Transverse colon (tissue), 4 donors: ENCODE data around the gene NIT2. TPM values are rescaled to one million over a fixed set of nuclear protein-coding genes. Genes with fewer than 3 reads are reported as not detected.

Experiments used
- DNase-seq: peaks from one replicate; pipeline ENCODE4 v3.0.0-alpha.2; 2019
- H3K27ac ChIP-seq, 4 donors: fragments of 200-600 bp; sonication (generic); 2 replicates each; pipeline ENCODE4 v1.5.1; 2016 to 2018; ENCODE audit warnings: inconsistent platforms in 4 of 4
- H3K27me3 ChIP-seq: fragments of 200-600 bp; sonication (generic); 2 replicates; pipeline ENCODE4 v1.5.1; 2017; ENCODE audit warnings: inconsistent platforms
- H3K36me3 ChIP-seq, 4 donors: fragments of 200-600 bp; sonication (generic); 2 replicates each; pipeline ENCODE4 v1.5.1; 2017 to 2019; ENCODE audit warnings: inconsistent platforms in 4 of 4
- H3K4me1 ChIP-seq, 4 donors: fragments of 200-600 bp; sonication (generic); 2 replicates each; pipeline ENCODE4 v1.5.1; 2017 to 2020; ENCODE audit warnings: inconsistent platforms in 4 of 4
- H3K4me3 ChIP-seq, 4 donors: fragments of 200-600 bp; sonication (generic); 1 replicate in 1 of 4; 2 replicates in 3 of 4; pipeline versions ENCODE4 v1.5.1 to v1.6.1; 2017 to 2019; ENCODE audit warnings: inconsistent platforms in 4 of 4
- H3K9me3 ChIP-seq, 2 donors: fragments of 200-600 bp; sonication (generic); 2 replicates each; pipeline ENCODE4 v1.5.1; 2017 to 2019; ENCODE audit warnings: inconsistent platforms in 2 of 2
- CTCF ChIP-seq, 5 experiments: fragments of 200-600 bp in 3 of 5; fragments of 450-650 bp in 2 of 5; sonication (generic) in 3 of 5; IDR thresholded peaks; 1 replicate in 2 of 5; 2 replicates in 3 of 5; pipeline ENCODE4 v1.5.1; 2016 to 2017; ENCODE audit warnings: antibody characterized with exemption in 5 of 5, inconsistent platforms in 3 of 5, mild to moderate bottlenecking in 2 of 5, moderate library complexity in 1 of 5
- EP300 ChIP-seq: sonication (generic); formaldehyde crosslinking; IDR thresholded peaks from one replicate; pipeline ENCODE4 v1.6.1; 2017; ENCODE audit warnings: antibody characterized with exemption, low read depth
- POLR2A ChIP-seq: fragments of 450-650 bp; IDR thresholded peaks from one replicate; pipeline ENCODE4 v1.6.1; 2016; ENCODE audit warnings: antibody characterized with exemption, mild to moderate bottlenecking, moderate library complexity
- POLR2AphosphoS5 ChIP-seq, 3 donors: sonication (generic); formaldehyde crosslinking; IDR thresholded peaks; one replicate each; pipeline ENCODE4 v1.6.1; 2016; ENCODE audit warnings: antibody characterized with exemption in 3 of 3
- WGBS, 2 donors: methylation state at CpG; one replicate each; pipeline ENCODE4 v1.1.5; 2018; ENCODE audit warnings: low coverage in 1 of 2; 5-methylcytosine and 5-hydroxymethylcytosine counted together
- in situ Hi-C, 4 donors: fragments of 200-750 bp; cut with MboI; loops; one replicate each; pipeline versions ENCODE4 v1.15.0 to v1.15.1; 2017; ENCODE audit warnings: low sequenced_read_pairs in 3 of 4, low pct_ligation_motif_present in 1 of 4, low pct_unique_long_range_greater_than_20kb in 1 of 4
- intact Hi-C: fragments of 100-400 bp; cut with DNase I; formaldehyde crosslinking; loops from one replicate; pipeline ENCODE4 v1.15.1; 2023; ENCODE audit warnings: low total_unique reads
- total RNA-seq, 4 donors: library from RNA; depleted of rRNA; stranded (reverse); fragments of >200 nt; gene quantifications; one replicate each; pipeline ENCODE4 v1.1.0, GENCODE V29; 2016

NIT2 gene
- total RNA-seq, 4 donors from 2014 or later, result 13.8 to 25.1 (median 18.8) TPM

- Histone ChIP-seq H3K27ac (no peak overlapping the region), H3K9me3 (no peaks in the 10 kb centered on the region), H3K27me3 (no peaks in the 10 kb centered on the region), H3K4me1 (no peaks in the 10 kb centered on the region), H3K36me3 (peaks cover 0 to 64% (median 26%) of the 10 kb centered on the region in 4 donors), H3K4me3 (no peak overlapping the region)
- TF ChIP-seq EP300 (no peak), POLR2AphosphoS5 (IDR thresholded peaks at IDR 0.05) (no peak), CTCF (IDR thresholded peaks at IDR 0.05) (no peak), POLR2A (no peak)
- WGBS, 2 donors, result 91 to 93% methylated on average over 2 of the region's 2 CpGs
- in situ Hi-C loops, result no loop called here
- no peak for DNase-seq
- intact Hi-C loops, result no loop called here
These were observed 36.8 kb upstream of the NIT2 start for GRCh38 chr3:100297784-100298183.

DNA sequence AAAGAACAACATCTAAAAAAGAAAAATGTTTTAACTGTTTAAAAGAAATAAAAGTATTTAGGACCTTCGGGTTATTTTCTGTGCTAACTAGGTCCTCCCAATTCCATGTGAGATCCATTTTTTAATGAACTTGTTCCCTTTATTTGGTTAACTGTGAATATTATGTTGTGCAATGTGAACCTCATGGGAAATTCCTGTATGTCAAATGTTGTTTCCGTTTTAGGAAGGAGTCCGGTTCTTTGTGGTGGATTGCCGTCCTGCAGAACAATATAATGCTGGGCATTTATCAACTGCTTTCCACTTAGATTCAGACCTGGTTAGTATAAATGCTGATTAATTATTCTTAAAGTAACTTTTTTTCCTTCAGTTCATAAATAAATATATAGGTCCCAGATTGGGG is 35.5 kb upstream of the NIT2 start:
- no peak for TF ChIP-seq POLR2AphosphoS5 (IDR thresholded peaks at IDR 0.05)
- TF ChIP-seq EP300, result no peak
- no peak for TF ChIP-seq CTCF (IDR thresholded peaks at IDR 0.05)
- no peak for TF ChIP-seq POLR2A
- no peak overlapping the region for H3K4me3 ChIP-seq
- no peaks in the 10 kb centered on the region for H3K9me3 ChIP-seq
- in situ Hi-C loops (no loop called here), intact Hi-C loops (no loop called here)
- no peaks in the 10 kb centered on the region for H3K27me3 ChIP-seq
- H3K4me1 ChIP-seq, result no peaks in the 10 kb centered on the region
- DNase-seq, result no peak
- no peak overlapping the region for H3K27ac ChIP-seq
- 70 to 93% methylated on average over 4 of the region's 4 CpGs for WGBS, 2 donors
- peaks cover 0 to 74% (median 26%) of the 10 kb centered on the region in 4 donors for H3K36me3 ChIP-seq

GRCh38 chr3:100306695-100307094 is 27.9 kb upstream of the NIT2 start:
- Histone ChIP-seq H3K27ac (no peak overlapping the region), H3K4me1 (no peaks in the 10 kb centered on the region), H3K36me3 (peaks cover 0 to 43% (median 16%) of the 10 kb centered on the region in 4 donors), H3K9me3 (no peaks in the 10 kb centered on the region), H3K27me3 (no peaks in the 10 kb centered on the region), H3K4me3 (no peak overlapping the region)
- TF ChIP-seq EP300, result no peak
- TF ChIP-seq POLR2A, result no peak
- no peak for TF ChIP-seq CTCF (IDR thresholded peaks at IDR 0.05)
- no peak for TF ChIP-seq POLR2AphosphoS5 (IDR thresholded peaks at IDR 0.05)
- intact Hi-C loops, result no loop called here
- in situ Hi-C loops, result loop anchor here in 1 of 4 donors (25.0 kb wide), 1 partner anchor 281 kb away; no protein-coding TSS in a partner anchor
- 82 to 83% methylated on average over 1 of the region's 1 CpG for WGBS, 2 donors
- no peak for DNase-seq

DNA sequence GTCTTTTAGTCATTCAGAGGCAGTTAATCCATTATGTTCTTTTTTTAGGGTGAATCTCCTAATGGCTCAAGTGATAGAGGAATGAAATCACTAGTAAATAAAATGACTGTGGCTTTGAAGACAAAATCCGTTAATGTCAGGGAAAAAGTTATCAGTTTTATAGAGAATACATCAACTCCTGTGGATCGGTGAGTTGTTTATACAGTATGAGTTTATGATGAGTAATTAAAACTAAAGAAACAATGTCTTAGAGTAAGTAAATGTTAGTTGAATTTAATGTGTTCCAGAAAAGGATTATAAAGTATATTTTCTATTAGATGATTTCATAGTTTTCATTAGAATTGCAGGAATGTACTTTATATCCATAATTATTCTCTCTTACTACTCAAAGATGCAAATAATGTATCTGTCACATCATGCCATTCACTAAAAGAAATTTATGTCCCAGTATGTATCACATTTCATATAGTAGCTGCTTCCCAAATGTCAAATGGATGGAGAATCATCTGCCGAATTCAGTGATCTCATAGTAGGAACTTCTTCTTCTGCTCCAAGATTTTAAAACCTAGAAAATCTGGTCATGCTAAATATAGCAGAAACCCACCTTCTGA is 24.1 kb upstream of the NIT2 start:
- no peak overlapping the region for H3K4me3 ChIP-seq
- intact Hi-C loops, result no loop called here
- DNase-seq, result no peak
- no peaks in the 10 kb centered on the region for H3K27me3 ChIP-seq
- 64 to 78% methylated on average over 3 of the region's 3 CpGs for WGBS, 2 donors
- peaks cover 0 to 30% (median 13%) of the 10 kb centered on the region in 4 donors for H3K36me3 ChIP-seq
- no peaks in the 10 kb centered on the region for H3K4me1 ChIP-seq
- TF ChIP-seq POLR2AphosphoS5 (IDR thresholded peaks at IDR 0.05) (no peak), EP300 (no peak), CTCF (IDR thresholded peaks at IDR 0.05) (no peak), POLR2A (no peak)
- no peaks in the 10 kb centered on the region for H3K9me3 ChIP-seq
- H3K27ac ChIP-seq, result no peak overlapping the region
- in situ Hi-C loops, result loop anchor here in 2 of 4 donors (10.0 to 25.0 kb wide), 2 partner anchors 277 to 284 kb away; no protein-coding TSS in a partner anchor
